Stomach smooth muscle (tissue), 2 donors: Measurements from ENCODE around the gene PIK3CD.
"Not testable (repeated sequence)": the region's sequence is repeated elsewhere in the genome, so short reads cannot be mapped to it uniquely, and the experiment has no call there.

Source experiments
- H3K27ac ChIP-seq: one replicate; pipeline ENCODE4 v1.7.0; 2013; ENCODE audit warnings: mild to moderate bottlenecking, low read length, inconsistent platforms
- H3K27me3 ChIP-seq, 2 donors: one replicate each; pipeline ENCODE4 v1.7.0; 2013; ENCODE audit warnings: low read length in 2 of 2; ENCODE audit not compliant: insufficient read depth in 2 of 2, control insufficient read depth in 1 of 2
- H3K36me3 ChIP-seq, 2 donors: one replicate each; pipeline ENCODE4 v1.7.0; 2013; ENCODE audit warnings: low read length in 2 of 2; ENCODE audit not compliant: control insufficient read depth in 2 of 2, insufficient read depth in 2 of 2
- H3K4me1 ChIP-seq: one replicate; pipeline ENCODE4 v1.7.0; 2013; ENCODE audit warnings: low read length; ENCODE audit not compliant: control insufficient read depth, insufficient read depth
- H3K4me3 ChIP-seq, 2 donors: one replicate each; pipeline ENCODE4 v1.7.0; 2013; ENCODE audit warnings: low read length in 2 of 2
- H3K9ac ChIP-seq, 2 donors: one replicate each; pipeline ENCODE4 v1.7.0; 2013; ENCODE audit warnings: low read length in 2 of 2, mild to moderate bottlenecking in 1 of 2
- H3K9me3 ChIP-seq, 2 donors: one replicate each; pipeline ENCODE4 v1.7.0; 2013; ENCODE audit warnings: low read length in 2 of 2; ENCODE audit not compliant: control insufficient read depth in 2 of 2
- donor health status: healthy.
- donor health status: Pancreatic carcinoma.

Gene PIK3CD

DNA sequence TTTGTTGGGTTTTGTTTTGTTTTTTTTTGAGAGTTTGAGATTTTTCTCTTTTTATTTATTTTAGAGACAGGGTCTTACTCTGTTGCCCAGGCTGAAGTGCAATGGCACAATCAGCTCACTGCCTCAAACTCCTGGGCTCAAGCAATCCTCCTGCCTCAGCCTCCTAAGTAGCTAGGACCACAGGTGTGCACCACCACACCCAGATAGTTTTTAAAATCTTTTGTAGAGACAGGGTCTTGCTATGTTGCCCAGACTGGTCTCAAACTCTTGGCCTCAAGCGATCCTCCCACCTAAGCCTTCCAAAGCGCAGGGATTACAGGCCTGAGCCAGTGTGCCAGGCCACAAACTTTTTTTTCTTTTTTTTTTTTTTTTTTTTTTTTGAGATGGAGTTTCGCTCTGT lies 26.5 kb upstream of the PIK3CD start:
- H3K4me1 ChIP-seq, H3K27ac ChIP-seq, H3K27me3 ChIP-seq, H3K9ac ChIP-seq, H3K4me3 ChIP-seq, H3K9me3 ChIP-seq, H3K36me3 ChIP-seq: not testable (repeated sequence)

GRCh38 chr1:9626201-9626608 lies 25.3 kb upstream of the PIK3CD start:
- Histone ChIP-seq H3K9me3 (no peaks in the 10 kb centered on the region), H3K36me3 (no peaks in the 10 kb centered on the region), H3K4me3 (no peak overlapping the region), H3K27me3 (peaks cover 3 to 8% of the 10 kb centered on the region in 2 donors), H3K4me1 (peaks cover 4% of the 10 kb centered on the region), H3K27ac (no peak overlapping the region), H3K9ac (no peak overlapping the region)

GRCh38 chr1:9628541-9629444 lies 22.7 kb upstream of the PIK3CD start:
- Histone ChIP-seq H3K36me3 (no peaks in the 10 kb centered on the region), H3K27me3 (peaks cover 3 to 8% of the 10 kb centered on the region in 2 donors), H3K4me1 (peaks cover 4% of the 10 kb centered on the region), H3K9me3 (no peaks in the 10 kb centered on the region), H3K27ac (no peak overlapping the region), H3K9ac (no peak overlapping the region), H3K4me3 (no peak overlapping the region)

- Histone ChIP-seq H3K36me3 (no peaks in the 10 kb centered on the region), H3K9me3 (no peaks in the 10 kb centered on the region), H3K9ac (no peak overlapping the region), H3K27me3 (peaks cover 3 to 8% of the 10 kb centered on the region in 2 donors), H3K27ac (no peak overlapping the region), H3K4me3 (no peak overlapping the region), H3K4me1 (peaks cover 4% of the 10 kb centered on the region)
These were observed 21.9 kb upstream of the PIK3CD start for GRCh38 chr1:9629445-9630201.

- H3K4me1 ChIP-seq: peaks cover 4% of the 10 kb centered on the region
- H3K36me3 ChIP-seq: no peaks in the 10 kb centered on the region
- no peak overlapping the region for H3K27ac ChIP-seq
- peaks cover 3 to 7% of the 10 kb centered on the region in 2 donors for H3K27me3 ChIP-seq
- H3K9me3 ChIP-seq: no peaks in the 10 kb centered on the region
- no peak overlapping the region for H3K9ac ChIP-seq
- H3K4me3 ChIP-seq: no peak overlapping the region
These were observed 21.0 kb upstream of the PIK3CD start for GRCh38 chr1:9630331-9631111.

GRCh38 chr1:9631613-9632012 lies 19.9 kb upstream of the PIK3CD start:
- H3K9me3 ChIP-seq: no peaks in the 10 kb centered on the region
- no peaks in the 10 kb centered on the region for H3K36me3 ChIP-seq
- no peak overlapping the region for H3K27ac ChIP-seq
- no peaks in the 10 kb centered on the region for H3K27me3 ChIP-seq
- no peak overlapping the region for H3K9ac ChIP-seq
- peaks cover 4% of the 10 kb centered on the region for H3K4me1 ChIP-seq
- no peak overlapping the region for H3K4me3 ChIP-seq

DNA sequence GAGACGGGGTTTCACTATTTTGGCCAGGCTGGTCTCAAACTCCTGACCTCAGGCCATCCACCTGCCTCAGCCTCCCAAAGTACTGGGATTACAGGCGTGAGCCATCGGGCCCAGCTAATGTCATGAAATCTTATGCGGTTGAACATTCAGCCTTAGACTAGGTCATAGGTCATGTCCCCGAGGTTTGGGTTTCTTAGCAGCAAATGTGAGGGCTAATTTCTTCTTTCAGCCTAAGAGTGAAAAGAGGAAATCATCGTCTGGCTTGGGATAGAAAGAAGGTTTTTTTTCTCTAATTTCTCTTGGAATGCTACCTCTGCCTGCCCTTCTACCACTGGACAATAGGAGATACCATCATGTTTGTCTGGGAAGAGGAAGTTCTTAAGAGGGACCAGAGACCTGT lies 18.0 kb upstream of the PIK3CD start:
- Histone ChIP-seq H3K9me3 (no peaks in the 10 kb centered on the region), H3K27ac (no peak overlapping the region), H3K4me3 (no peak overlapping the region), H3K36me3 (no peaks in the 10 kb centered on the region), H3K4me1 (no peaks in the 10 kb centered on the region), H3K9ac (no peak overlapping the region), H3K27me3 (no peaks in the 10 kb centered on the region)

DNA sequence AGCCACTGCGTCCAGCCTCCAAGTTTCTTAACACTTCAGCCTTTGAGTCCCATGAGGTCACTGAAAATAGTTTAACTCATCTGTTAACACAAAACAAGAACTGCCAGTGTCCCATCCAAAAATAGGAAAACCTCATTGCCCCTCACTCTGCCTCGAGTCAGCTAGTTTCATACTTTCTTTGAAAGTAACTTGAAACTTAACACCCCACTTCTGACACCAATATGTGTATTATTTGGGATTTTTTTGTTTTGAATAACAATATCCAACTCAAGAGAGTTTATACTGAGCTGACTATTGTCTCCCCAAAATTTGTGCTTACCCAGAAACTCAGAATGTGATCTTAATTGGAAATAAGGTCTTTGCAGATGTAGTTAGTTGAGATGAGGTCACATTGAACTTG lies 16.9 kb upstream of the PIK3CD start:
- H3K27ac ChIP-seq: no peak overlapping the region
- no peaks in the 10 kb centered on the region for H3K27me3 ChIP-seq
- H3K36me3 ChIP-seq: no peaks in the 10 kb centered on the region
- no peaks in the 10 kb centered on the region for H3K9me3 ChIP-seq
- H3K9ac ChIP-seq: no peak overlapping the region
- H3K4me3 ChIP-seq: no peak overlapping the region
- H3K4me1 ChIP-seq: no peaks in the 10 kb centered on the region

GRCh38 chr1:9639227-9639626 lies 12.3 kb upstream of the PIK3CD start:
- Histone ChIP-seq H3K9me3 (no peaks in the 10 kb centered on the region), H3K9ac (no peak overlapping the region), H3K36me3 (no peaks in the 10 kb centered on the region), H3K4me3 (no peak overlapping the region), H3K4me1 (no peaks in the 10 kb centered on the region), H3K27me3 (peaks cover 3 to 4% of the 10 kb centered on the region in 2 donors), H3K27ac (no peak overlapping the region)

- Histone ChIP-seq H3K27me3 (peaks cover 3 to 4% of the 10 kb centered on the region in 2 donors), H3K27ac (no peak overlapping the region), H3K9me3 (no peaks in the 10 kb centered on the region), H3K4me3 (no peak overlapping the region), H3K36me3 (no peaks in the 10 kb centered on the region), H3K9ac (no peak overlapping the region), H3K4me1 (no peaks in the 10 kb centered on the region)
These were observed 7.9 kb upstream of the PIK3CD start for GRCh38 chr1:9643351-9644256.
